Prostate gland (tissue), 2 donors: Measurements from ENCODE around the gene DUOX2. TPM values are rescaled to one million over a fixed set of nuclear protein-coding genes. Genes with fewer than 3 reads are reported as not detected.

ENCODE experiments used
- DNase-seq: peaks from one replicate; pipeline ENCODE4 v3.0.0-alpha.2; 2019; ENCODE audit warnings: low spot score
- H3K27ac ChIP-seq, 2 donors: fragments of 200-600 bp; sonication (generic); 2 replicates each; pipeline ENCODE4 v1.5.1; 2017 to 2019
- H3K27me3 ChIP-seq: fragments of 200-600 bp; sonication (generic); replicated peaks from 2 replicates; pipeline ENCODE4 v1.5.1; 2019; ENCODE audit not compliant: insufficient read depth
- H3K36me3 ChIP-seq, 2 donors: fragments of 200-600 bp; sonication (generic); 1 replicate in 1 of 2; 2 replicates in 1 of 2; pipeline versions ENCODE4 v1.5.1 to v1.8.1; 2017 to 2019
- H3K4me1 ChIP-seq: fragments of 200-600 bp; sonication (generic); replicated peaks from 2 replicates; pipeline ENCODE4 v1.5.1; 2019
- H3K4me3 ChIP-seq, 2 donors: fragments of 200-600 bp; sonication (generic); 2 replicates each; pipeline ENCODE4 v1.5.1; 2017 to 2019
- H3K9me3 ChIP-seq: fragments of 200-600 bp; sonication (generic); 2 replicates; pipeline ENCODE4 v1.5.1; 2017
- POLR2A ChIP-seq: fragments of 450-650 bp; IDR thresholded peaks from one replicate; pipeline ENCODE4 v1.6.1; 2016; ENCODE audit warnings: antibody characterized with exemption, mild to moderate bottlenecking
- POLR2AphosphoS5 ChIP-seq: sonication (generic); formaldehyde crosslinking; IDR thresholded peaks from one replicate; pipeline ENCODE4 v1.6.1; 2017; ENCODE audit warnings: antibody characterized with exemption
- WGBS: methylation state at CpG from one replicate; pipeline ENCODE4 v1.1.5; 2018; 5-methylcytosine and 5-hydroxymethylcytosine counted together
- intact Hi-C: fragments of 100-400 bp; cut with DNase I; formaldehyde crosslinking; loops from one replicate; pipeline ENCODE4 v1.14.2; 2022
- total RNA-seq, 2 donors: library from RNA; depleted of rRNA; stranded (reverse); fragments of >200 nt; gene quantifications; one replicate each; pipeline ENCODE4 v1.1.0, GENCODE V29; 2016
- TF ChIP-seq, protein P1 (sequence below), 4 experiments: fragments of 200-600 bp in 2 of 4; fragments of 450-650 bp in 2 of 4; sonication (generic) in 2 of 4; IDR thresholded peaks; 1 replicate in 3 of 4; 2 replicates in 1 of 4; pipeline ENCODE4 v1.5.1; 2016 to 2019; ENCODE audit warnings: antibody characterized with exemption in 4 of 4, mild to moderate bottlenecking in 2 of 4, moderate library complexity in 2 of 4

Gene DUOX2
- total RNA-seq, 2 donors from 2014 or later: 2.3 to 2.5 TPM

DNA sequence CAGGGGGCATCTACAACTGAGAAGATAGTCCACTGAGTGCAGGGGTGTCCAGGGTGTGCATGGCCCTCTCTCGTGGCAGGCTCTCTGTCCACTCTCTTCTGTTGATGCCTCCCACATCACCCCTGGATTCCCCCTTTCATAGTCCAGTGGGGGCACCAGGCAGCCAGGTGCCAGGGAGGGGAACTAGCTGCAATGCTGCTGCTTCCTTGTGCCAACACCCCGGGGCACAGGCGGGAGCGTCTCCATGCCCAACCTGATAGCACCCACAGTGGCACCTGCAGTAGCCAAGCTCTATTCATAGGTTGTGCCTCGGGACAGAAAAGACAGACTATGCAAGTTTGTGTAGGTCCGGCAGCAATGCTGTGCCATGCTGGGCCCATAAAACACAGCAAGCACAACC, 11.7 kb downstream of the DUOX2 start:
- intact Hi-C loops: no loop called here
- TF ChIP-seq, protein P1, sequence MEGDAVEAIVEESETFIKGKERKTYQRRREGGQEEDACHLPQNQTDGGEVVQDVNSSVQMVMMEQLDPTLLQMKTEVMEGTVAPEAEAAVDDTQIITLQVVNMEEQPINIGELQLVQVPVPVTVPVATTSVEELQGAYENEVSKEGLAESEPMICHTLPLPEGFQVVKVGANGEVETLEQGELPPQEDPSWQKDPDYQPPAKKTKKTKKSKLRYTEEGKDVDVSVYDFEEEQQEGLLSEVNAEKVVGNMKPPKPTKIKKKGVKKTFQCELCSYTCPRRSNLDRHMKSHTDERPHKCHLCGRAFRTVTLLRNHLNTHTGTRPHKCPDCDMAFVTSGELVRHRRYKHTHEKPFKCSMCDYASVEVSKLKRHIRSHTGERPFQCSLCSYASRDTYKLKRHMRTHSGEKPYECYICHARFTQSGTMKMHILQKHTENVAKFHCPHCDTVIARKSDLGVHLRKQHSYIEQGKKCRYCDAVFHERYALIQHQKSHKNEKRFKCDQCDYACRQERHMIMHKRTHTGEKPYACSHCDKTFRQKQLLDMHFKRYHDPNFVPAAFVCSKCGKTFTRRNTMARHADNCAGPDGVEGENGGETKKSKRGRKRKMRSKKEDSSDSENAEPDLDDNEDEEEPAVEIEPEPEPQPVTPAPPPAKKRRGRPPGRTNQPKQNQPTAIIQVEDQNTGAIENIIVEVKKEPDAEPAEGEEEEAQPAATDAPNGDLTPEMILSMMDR (IDR thresholded peaks at IDR 0.05): no peak
- Histone ChIP-seq H3K9me3 (no peaks in the 10 kb centered on the region), H3K27me3 (no peaks in the 10 kb centered on the region), H3K27ac (no peak overlapping the region), H3K4me3 (no peak overlapping the region), H3K36me3 (no peaks in the 10 kb centered on the region), H3K4me1 (no peaks in the 10 kb centered on the region)
- no peak for DNase-seq
- WGBS: 84% methylated on average over 6 of the region's 6 CpGs

DNA sequence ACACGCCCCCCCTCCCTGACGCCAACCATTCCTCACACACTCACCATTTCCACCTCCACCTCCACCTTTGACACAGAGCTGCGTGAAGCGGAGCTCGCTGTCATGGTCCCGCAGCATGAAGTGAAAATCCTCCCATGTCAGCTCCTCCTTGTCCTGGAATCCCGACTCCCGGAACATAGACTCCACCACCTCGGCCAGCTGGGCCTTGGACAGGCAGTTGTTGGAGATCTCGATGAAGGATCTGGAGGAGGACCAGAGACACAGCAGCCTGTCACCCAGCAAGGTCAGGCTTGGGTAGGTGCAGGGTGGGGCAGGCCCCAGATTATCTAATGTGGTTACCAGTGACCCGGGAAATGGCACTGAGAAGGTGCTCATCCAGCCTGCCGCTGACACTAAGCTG, 12.2 kb downstream of the DUOX2 start:
- Histone ChIP-seq H3K4me3 (no peak overlapping the region), H3K27ac (no peak overlapping the region), H3K4me1 (no peaks in the 10 kb centered on the region), H3K36me3 (no peaks in the 10 kb centered on the region), H3K9me3 (no peaks in the 10 kb centered on the region), H3K27me3 (no peaks in the 10 kb centered on the region)
- TF ChIP-seq, protein P1 (IDR thresholded peaks at IDR 0.05): no peak
- TF ChIP-seq POLR2AphosphoS5 (no peak), POLR2A (no peak)
- no peak for DNase-seq
- WGBS: 89% methylated on average over 12 of the region's 12 CpGs
- intact Hi-C loops: no loop called here

DNA sequence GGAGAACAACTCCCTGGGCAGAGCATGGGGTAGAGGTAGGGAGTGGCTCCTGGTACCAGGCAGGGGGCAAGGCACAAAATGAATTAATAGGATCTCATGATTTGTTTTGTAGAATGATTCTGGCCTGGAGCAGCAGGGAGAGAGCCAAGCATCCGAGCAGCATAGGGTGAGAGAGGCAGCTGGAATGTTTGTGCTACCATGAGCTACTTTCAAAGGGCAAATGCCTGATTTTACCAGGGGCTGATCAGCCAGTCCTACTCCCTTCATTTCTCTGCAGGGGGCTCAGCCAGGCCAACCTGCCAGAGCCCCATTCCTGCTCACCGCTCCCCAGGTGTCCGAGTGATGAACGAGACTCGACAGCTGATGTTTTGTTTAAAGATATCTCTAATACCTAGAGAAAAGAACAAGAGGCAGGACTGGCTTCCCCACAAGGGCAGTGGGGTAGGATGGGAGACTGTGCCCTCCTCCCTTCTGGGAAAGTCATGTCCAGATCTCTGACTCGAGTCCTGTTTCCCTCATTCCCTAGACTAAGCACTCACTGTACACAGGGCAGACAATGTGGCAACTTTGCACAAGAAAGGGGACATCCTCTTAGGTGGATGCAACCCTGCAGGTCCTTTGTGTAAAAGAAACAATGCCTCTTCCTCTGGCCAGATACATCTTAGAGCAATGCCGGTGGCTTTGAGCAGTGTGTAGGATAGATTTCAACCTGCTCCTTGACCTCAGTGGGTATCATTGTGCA, 12.9 kb downstream of the DUOX2 start:
- no peaks in the 10 kb centered on the region for H3K36me3 ChIP-seq
- no peak overlapping the region for H3K27ac ChIP-seq
- intact Hi-C loops: no loop called here
- H3K4me3 ChIP-seq: no peak overlapping the region
- TF ChIP-seq POLR2A: no peak
- TF ChIP-seq, protein P1 (IDR thresholded peaks at IDR 0.05): no peak
- no peak for TF ChIP-seq POLR2AphosphoS5
- WGBS: 68% methylated on average over 7 of the region's 7 CpGs
- no peaks in the 10 kb centered on the region for H3K27me3 ChIP-seq
- DNase-seq: no peak
- H3K4me1 ChIP-seq: no peaks in the 10 kb centered on the region
- H3K9me3 ChIP-seq: no peaks in the 10 kb centered on the region

DNA sequence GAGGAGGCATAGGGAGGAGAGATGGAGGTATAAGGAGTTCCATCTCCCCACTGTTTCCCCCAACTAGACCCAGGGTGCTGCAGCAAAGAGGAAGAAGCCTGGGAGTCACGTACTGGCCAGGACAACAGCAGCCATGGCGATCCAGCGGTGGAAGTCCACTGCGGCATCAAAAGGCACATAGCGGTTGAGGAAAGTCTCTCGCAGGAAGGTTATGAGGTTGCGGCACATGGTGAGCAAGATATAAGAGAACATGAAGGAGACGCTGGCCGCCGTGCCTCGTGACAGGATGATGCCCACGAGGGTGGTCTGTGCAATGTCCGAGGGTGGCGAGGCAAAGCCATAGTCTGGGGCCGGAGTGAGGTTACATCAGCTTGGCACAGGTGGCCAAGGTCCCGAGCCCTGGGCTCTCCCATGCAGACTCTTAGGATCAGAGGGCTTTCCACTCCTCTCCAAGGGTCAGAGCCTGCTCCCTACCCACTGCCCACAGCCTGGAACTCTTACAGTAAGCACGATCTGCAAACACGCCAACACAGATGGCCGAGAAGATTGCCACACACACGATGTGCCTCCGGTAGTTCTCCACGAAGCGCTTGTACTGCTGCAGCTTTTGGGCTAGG, 14.3 kb downstream of the DUOX2 start:
- H3K27me3 ChIP-seq: no peaks in the 10 kb centered on the region
- H3K27ac ChIP-seq: no peak overlapping the region
- H3K4me3 ChIP-seq: no peak overlapping the region
- no peaks in the 10 kb centered on the region for H3K9me3 ChIP-seq
- TF ChIP-seq POLR2AphosphoS5 (no peak), POLR2A (no peak)
- TF ChIP-seq, protein P1 (IDR thresholded peaks at IDR 0.05): no peak
- intact Hi-C loops: no loop called here
- DNase-seq: no peak
- H3K36me3 ChIP-seq: no peaks in the 10 kb centered on the region
- WGBS: 88% methylated on average over 23 of the region's 23 CpGs
- H3K4me1 ChIP-seq: no peaks in the 10 kb centered on the region

DNA sequence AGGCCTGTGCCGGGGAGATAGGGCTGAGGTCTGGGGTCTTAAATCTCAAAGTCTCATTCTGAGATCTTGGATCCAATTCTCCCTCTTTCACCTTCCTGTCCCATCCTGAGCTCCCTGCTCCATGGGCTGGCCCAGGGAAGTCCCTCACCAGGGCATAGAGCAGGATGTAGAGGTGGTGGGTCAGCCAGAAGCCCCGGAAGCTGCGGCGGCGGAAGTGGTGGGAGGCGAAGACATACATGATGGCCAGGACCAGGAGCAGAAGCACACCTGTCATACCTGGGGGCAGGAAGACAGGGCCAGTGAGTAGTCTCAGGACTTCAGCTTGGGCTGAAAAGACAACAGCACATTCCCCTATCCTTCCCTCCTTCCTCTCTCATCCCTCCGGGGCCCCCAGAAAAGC, 16.5 kb downstream of the DUOX2 start:
- TF ChIP-seq POLR2AphosphoS5 (no peak), POLR2A (no peak)
- TF ChIP-seq, protein P1 (IDR thresholded peaks at IDR 0.05): no peak
- Histone ChIP-seq H3K4me1 (no peaks in the 10 kb centered on the region), H3K9me3 (no peaks in the 10 kb centered on the region), H3K27ac (no peak overlapping the region), H3K27me3 (no peaks in the 10 kb centered on the region), H3K36me3 (no peaks in the 10 kb centered on the region), H3K4me3 (no peak overlapping the region)
- 92% methylated on average over 7 of the region's 7 CpGs for WGBS
- intact Hi-C loops: no loop called here
- DNase-seq: no peak
